Panc1 (cell line): ENCODE measurements around the gene CALM1. TPM values are rescaled to one million over a fixed set of nuclear protein-coding genes. Genes with fewer than 3 reads are reported as not detected.

ENCODE experiments used
- ATAC-seq: fragments of 200-7000 bp; cut with Tn5 transposase; 2 replicates; pipeline ENCODE4 v1.9.1; 2020; ENCODE audit warnings: mild to moderate bottlenecking, moderate library complexity
- BruUV-seq: library from RNA; stranded (reverse); fragments of 400-500 nt; replicated peaks from 2 replicates; lab custom pipeline; 2021; lab: Mats Ljungman, UMichigan
- CTCF ChIA-PET: fragments of 300-600 bp; sonication (Branson Sonifier 250); formaldehyde crosslinking; loops from one replicate; lab custom pipeline; 2022; ENCODE audit warnings: antibody characterized with exemption; lab: Charles Lee
- POLR2A ChIA-PET: fragments of 300-600 bp; sonication (Branson Sonifier 250); formaldehyde crosslinking; loops from one replicate; lab custom pipeline; 2022; ENCODE audit warnings: antibody characterized with exemption; lab: Charles Lee
- DNase-seq: peaks from one replicate; pipeline ENCODE4 v3.0.0-alpha.2; 2010; ENCODE audit warnings: low read depth, low spot score
- H3K27ac ChIP-seq: 2 replicates; pipeline ENCODE4 v1.5.1; 2011; ENCODE audit warnings: mild to moderate bottlenecking, low read length, inconsistent platforms
- H3K27me3 ChIP-seq: fragments of 200-500 bp; sonication (Bioruptor generic); 2 replicates; pipeline ENCODE4 v1.6.0; 2014; ENCODE audit warnings: low read length, inconsistent platforms; ENCODE audit not compliant: control insufficient read depth, insufficient read depth
- H3K36me3 ChIP-seq: fragments of 200-500 bp; sonication (Bioruptor generic); 2 replicates; pipeline ENCODE4 v1.5.1; 2014; ENCODE audit warnings: inconsistent platforms, mild to moderate bottlenecking, low read length, moderate library complexity; ENCODE audit not compliant: control insufficient read depth, insufficient read depth
- H3K4me1 ChIP-seq: 2 replicates; pipeline ENCODE4 v1.5.1; 2011; ENCODE audit warnings: inconsistent platforms, mild to moderate bottlenecking, low read length, moderate library complexity; ENCODE audit not compliant: control insufficient read depth, insufficient read depth
- H3K4me3 ChIP-seq, 2 experiments: 2 replicates each; pipeline ENCODE4 v1.5.1; 2011 to 2012; ENCODE audit warnings: low read depth in 2 of 2, low read length in 2 of 2, mild to moderate bottlenecking in 2 of 2, inconsistent platforms in 1 of 2, moderate library complexity in 1 of 2
- H3K9me3 ChIP-seq: fragments of 200-500 bp; sonication (Bioruptor generic); 2 replicates; pipeline ENCODE4 v1.5.1; 2014; ENCODE audit warnings: low read depth, mild to moderate bottlenecking, inconsistent platforms, low read length, moderate library complexity; ENCODE audit not compliant: control insufficient read depth, insufficient read depth
- POLR2AphosphoS5 ChIP-seq: IDR thresholded peaks from 2 replicates; pipeline ENCODE4 v1.6.1; 2012; ENCODE audit warnings: mild to moderate bottlenecking, low read depth, low read length, moderate library complexity
- SIN3A ChIP-seq: IDR thresholded peaks from 2 replicates; pipeline ENCODE4 v1.6.1; 2012; ENCODE audit warnings: low read depth, mild to moderate bottlenecking, low read length, moderate library complexity, borderline replicate concordance; ENCODE audit not compliant: insufficient read depth
- TCF7L2 ChIP-seq: IDR thresholded peaks from 2 replicates; pipeline ENCODE4 v1.6.1; 2011; ENCODE audit warnings: mild to moderate bottlenecking, low read depth, low read length, inconsistent platforms
- in situ Hi-C: cut with HindIII; loops from 2 replicates; pipeline ENCODE4 v1.10.0; 2016; ENCODE audit warnings: low sequenced_read_pairs, low pct_unique_long_range_greater_than_20kb
- intact Hi-C: fragments of 100-400 bp; cut with micrococcal nuclease; formaldehyde crosslinking; loops from one replicate; pipeline ENCODE4 v1.10.0; 2022; ENCODE audit not compliant: unreplicated experiment
- total RNA-seq: library from RNA; stranded (reverse); gene quantifications from one replicate; pipeline ENCODE4 v1.2.1, GENCODE V29; 2021; ENCODE audit not compliant: unreplicated experiment
- TF ChIP-seq, protein P1 (sequence below): fragments of 450-650 bp; IDR thresholded peaks from 2 replicates; pipeline ENCODE4 v1.5.1; 2017; ENCODE audit warnings: mild to moderate bottlenecking
- TF ChIP-seq, protein P2 (sequence below), 2 experiments: IDR thresholded peaks; 2 replicates each; pipeline ENCODE4 v1.6.1; 2011 to 2012; ENCODE audit warnings: low read depth in 2 of 2, control low read depth in 1 of 2, low read length in 1 of 2, mild to moderate bottlenecking in 1 of 2, moderate library complexity in 1 of 2; ENCODE audit not compliant: insufficient read depth in 1 of 2

Gene CALM1
- total RNA-seq, 1 experiment from 2014 or later = 182 TPM

DNA sequence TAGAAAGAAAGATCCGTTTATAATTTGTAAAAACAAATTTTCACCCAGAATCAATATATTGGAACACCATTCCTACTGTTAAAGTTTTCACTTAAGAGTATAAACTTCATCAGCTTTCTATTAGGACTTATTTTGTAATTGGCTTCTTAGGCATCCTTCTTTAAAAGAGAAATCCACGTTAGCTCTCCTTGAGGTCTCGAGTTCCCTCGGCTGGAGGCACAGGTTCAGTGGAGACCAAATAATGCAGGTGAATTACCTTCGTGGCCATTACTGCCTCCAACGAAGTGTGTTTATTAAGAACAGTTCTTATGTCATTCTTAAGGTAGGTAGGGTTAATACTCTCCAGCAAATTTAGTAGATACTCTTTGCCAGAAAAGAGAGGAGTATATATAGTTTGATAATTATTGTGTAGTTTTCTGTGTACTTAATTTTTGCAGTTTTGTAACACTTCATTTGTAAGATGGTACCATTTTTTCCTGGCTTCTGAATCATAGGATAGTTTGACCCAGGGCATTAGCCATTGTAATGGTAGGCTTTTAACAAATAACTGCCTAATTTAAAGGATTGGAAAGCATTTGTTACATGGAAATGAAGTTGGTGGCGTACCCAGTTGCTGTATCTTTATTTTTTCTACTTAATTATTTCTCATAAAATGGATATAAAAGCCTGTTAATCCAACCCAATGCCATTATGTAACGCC lies 2.2 kb downstream of the CALM1 start:
- ATAC-seq (no peak), DNase-seq (no peak)
- Histone ChIP-seq H3K4me1 (peaks cover 11% of the 10 kb centered on the region), H3K4me3 (peak overlapping the region; percentile 82 to 92), H3K36me3 (peaks cover 23% of the 10 kb centered on the region), H3K27me3 (no peaks in the 10 kb centered on the region), H3K9me3 (no peaks in the 10 kb centered on the region), H3K27ac (peak overlapping the region; percentile 61; the same call in 1 of the 2 replicates)
- in situ Hi-C loops (no loop called here), intact Hi-C loops (loop anchor here (2.0 to 10.0 kb wide), 3 partner anchors 97 to 356 kb away; no protein-coding TSS in a partner anchor)
- BruUV-seq = TSS peak; percentile 53
- POLR2A ChIA-PET = no interaction called here
- TF ChIP-seq POLR2AphosphoS5 = no peak
- CTCF ChIA-PET = interaction anchor here (0.8 to 1.1 kb wide), 4 partner anchors 20 to 460 kb away, joined by 3 to 8 read pairs (median 4); no protein-coding TSS in a partner anchor

DNA sequence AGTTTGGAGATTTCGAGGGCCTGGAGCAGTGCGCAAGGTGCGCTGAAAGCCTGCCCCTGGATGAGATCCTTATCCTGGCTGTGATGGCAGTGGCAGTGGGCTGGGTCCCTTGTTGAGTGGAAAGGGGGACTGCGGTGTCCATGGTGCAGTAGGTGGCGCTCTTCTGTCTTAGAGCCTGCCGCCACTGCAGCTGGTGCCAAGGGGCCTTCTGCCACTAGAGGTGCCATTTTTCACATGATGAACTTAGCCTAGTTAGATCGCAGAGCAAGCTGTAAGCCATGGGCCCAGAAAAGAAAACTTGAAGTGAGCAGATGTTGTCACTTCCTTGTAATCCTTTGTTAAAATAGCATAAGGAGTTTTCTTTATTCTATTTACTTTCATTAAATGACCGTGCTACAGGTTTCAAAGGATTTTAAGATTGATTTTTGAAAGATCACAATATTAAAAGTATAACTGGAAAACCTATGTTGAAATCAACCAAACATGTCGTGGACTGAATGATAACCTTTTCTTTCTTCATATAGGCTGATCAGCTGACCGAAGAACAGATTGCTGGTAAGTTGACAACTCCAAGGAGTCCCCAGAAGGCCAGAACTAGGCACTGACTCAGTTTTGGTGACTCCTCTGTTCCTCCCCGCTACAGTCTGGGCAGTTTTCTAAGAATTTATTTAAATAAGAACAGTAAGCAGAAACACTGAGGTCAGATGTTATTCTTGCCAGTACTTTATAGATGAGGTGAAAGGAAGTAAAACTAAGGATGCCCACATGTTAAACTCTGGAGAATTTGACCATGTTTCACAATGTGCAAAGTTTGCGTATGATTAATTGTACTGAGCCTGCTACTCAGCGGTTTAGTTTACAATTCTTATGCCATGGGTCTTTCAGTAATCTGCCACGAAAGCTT lies 3.0 kb downstream of the CALM1 start:
- intact Hi-C loops (loop anchor here (2.0 to 10.0 kb wide), 4 partner anchors 97 to 355 kb away; no protein-coding TSS in a partner anchor), in situ Hi-C loops (no loop called here)
- Histone ChIP-seq H3K9me3 (no peaks in the 10 kb centered on the region), H3K36me3 (peaks cover 30% of the 10 kb centered on the region), H3K4me1 (peaks cover 11% of the 10 kb centered on the region), H3K27me3 (no peaks in the 10 kb centered on the region), H3K27ac (no peak overlapping the region; the same call in 1 of the 2 replicates), H3K4me3 (peak overlapping the region; percentile 82 to 92; a peak in 3 of 4 replicates)
- ATAC-seq = peak; percentile 79
- DNase-seq = peak; percentile 73
- CTCF ChIA-PET = interaction anchor here (0.6 to 1.1 kb wide), 6 partner anchors 9 to 359 kb away, joined by 3 to 8 read pairs (median 4); no protein-coding TSS in a partner anchor
- TF ChIP-seq, protein P1, sequence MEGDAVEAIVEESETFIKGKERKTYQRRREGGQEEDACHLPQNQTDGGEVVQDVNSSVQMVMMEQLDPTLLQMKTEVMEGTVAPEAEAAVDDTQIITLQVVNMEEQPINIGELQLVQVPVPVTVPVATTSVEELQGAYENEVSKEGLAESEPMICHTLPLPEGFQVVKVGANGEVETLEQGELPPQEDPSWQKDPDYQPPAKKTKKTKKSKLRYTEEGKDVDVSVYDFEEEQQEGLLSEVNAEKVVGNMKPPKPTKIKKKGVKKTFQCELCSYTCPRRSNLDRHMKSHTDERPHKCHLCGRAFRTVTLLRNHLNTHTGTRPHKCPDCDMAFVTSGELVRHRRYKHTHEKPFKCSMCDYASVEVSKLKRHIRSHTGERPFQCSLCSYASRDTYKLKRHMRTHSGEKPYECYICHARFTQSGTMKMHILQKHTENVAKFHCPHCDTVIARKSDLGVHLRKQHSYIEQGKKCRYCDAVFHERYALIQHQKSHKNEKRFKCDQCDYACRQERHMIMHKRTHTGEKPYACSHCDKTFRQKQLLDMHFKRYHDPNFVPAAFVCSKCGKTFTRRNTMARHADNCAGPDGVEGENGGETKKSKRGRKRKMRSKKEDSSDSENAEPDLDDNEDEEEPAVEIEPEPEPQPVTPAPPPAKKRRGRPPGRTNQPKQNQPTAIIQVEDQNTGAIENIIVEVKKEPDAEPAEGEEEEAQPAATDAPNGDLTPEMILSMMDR = peak; percentile 98
- TF ChIP-seq POLR2AphosphoS5 (no peak), TCF7L2 (no peak), SIN3A (no peak)
- TF ChIP-seq, protein P2, sequence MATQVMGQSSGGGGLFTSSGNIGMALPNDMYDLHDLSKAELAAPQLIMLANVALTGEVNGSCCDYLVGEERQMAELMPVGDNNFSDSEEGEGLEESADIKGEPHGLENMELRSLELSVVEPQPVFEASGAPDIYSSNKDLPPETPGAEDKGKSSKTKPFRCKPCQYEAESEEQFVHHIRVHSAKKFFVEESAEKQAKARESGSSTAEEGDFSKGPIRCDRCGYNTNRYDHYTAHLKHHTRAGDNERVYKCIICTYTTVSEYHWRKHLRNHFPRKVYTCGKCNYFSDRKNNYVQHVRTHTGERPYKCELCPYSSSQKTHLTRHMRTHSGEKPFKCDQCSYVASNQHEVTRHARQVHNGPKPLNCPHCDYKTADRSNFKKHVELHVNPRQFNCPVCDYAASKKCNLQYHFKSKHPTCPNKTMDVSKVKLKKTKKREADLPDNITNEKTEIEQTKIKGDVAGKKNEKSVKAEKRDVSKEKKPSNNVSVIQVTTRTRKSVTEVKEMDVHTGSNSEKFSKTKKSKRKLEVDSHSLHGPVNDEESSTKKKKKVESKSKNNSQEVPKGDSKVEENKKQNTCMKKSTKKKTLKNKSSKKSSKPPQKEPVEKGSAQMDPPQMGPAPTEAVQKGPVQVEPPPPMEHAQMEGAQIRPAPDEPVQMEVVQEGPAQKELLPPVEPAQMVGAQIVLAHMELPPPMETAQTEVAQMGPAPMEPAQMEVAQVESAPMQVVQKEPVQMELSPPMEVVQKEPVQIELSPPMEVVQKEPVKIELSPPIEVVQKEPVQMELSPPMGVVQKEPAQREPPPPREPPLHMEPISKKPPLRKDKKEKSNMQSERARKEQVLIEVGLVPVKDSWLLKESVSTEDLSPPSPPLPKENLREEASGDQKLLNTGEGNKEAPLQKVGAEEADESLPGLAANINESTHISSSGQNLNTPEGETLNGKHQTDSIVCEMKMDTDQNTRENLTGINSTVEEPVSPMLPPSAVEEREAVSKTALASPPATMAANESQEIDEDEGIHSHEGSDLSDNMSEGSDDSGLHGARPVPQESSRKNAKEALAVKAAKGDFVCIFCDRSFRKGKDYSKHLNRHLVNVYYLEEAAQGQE (IDR thresholded peaks at IDR 0.05; ENCODE audit: insufficient read depth in 1 of 2, low read depth in 2 of 2, low read length in 1 of 2) = no peak
- BruUV-seq = no TSS peak
- POLR2A ChIA-PET = no interaction called here
